ENCODE data around the gene TRAPPC10.
"Not testable (repeated sequence)": the region's sequence is repeated elsewhere in the genome, so short reads cannot be mapped to it uniquely, and the experiment has no call there.

The TRAPPC10 gene

DNA sequence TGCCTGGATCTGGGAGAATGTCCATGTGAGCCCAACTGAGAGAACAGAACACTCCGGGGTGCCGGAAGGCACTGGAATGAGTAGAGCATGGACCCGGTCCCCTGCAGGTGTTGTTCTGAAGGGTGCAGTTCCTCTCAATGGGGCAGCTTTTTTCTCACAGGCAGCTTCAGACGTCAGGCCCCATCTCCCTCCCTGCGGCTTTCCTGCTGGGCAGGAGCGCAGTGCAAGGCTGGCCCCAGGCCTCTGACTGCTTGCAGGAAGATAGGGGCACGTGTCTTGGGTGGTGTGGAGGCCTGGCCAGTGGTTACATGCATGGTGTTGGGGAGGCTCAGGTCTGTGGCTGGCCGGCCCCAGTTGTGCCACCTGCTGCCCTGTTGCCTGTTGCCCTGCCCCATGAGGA, 131.9 kb downstream of the TRAPPC10 start:
- WGBS (ENCODE audit: extremely low coverage, insufficient coverage, insufficient read length): no CpG with 5 or more reads among the region's 8 CpGs
- H4K91ac ChIP-seq (ENCODE audit: low read depth, low read length); H2BK12ac ChIP-seq (ENCODE audit: low read length); H4K12ac ChIP-seq (ENCODE audit: low read depth, low read length); H3K27me3 ChIP-seq (ENCODE audit: insufficient read depth, low read length); H3K79me2 ChIP-seq (ENCODE audit: control insufficient read depth, insufficient read depth, low read length, poor library complexity); H3K4me1 ChIP-seq (ENCODE audit: control insufficient read depth in 1 of 2, insufficient read depth in 2 of 2, low read length in 2 of 2); H2BK5ac ChIP-seq (ENCODE audit: low read depth, low read length, poor library complexity); H3K9me3 ChIP-seq (ENCODE audit: insufficient read depth, low read depth, low read length); H3K23ac ChIP-seq (ENCODE audit: low read length); H4K8ac ChIP-seq (ENCODE audit: low read depth, low read length); H2AK5ac ChIP-seq (ENCODE audit: low read length); H3K36me3 ChIP-seq (ENCODE audit: control insufficient read depth in 1 of 2, insufficient read depth in 2 of 2, low read length in 2 of 2); DNase-seq; H3K14ac ChIP-seq (ENCODE audit: low read length); H3K4me2 ChIP-seq (ENCODE audit: low read length); H3K4ac ChIP-seq (ENCODE audit: low read depth, low read length); H3K18ac ChIP-seq (ENCODE audit: low read length); H3K79me1 ChIP-seq (ENCODE audit: low read length); H3K4me3 ChIP-seq (ENCODE audit: low read depth, low read length); H2BK120ac ChIP-seq (ENCODE audit: insufficient read depth, low read length, poor library complexity); H3K9ac ChIP-seq (ENCODE audit: low read length); H3K27ac ChIP-seq (ENCODE audit: low read depth, low read length); H2AFZ ChIP-seq (ENCODE audit: insufficient read depth, low read length, poor library complexity): not testable (repeated sequence)

DNA sequence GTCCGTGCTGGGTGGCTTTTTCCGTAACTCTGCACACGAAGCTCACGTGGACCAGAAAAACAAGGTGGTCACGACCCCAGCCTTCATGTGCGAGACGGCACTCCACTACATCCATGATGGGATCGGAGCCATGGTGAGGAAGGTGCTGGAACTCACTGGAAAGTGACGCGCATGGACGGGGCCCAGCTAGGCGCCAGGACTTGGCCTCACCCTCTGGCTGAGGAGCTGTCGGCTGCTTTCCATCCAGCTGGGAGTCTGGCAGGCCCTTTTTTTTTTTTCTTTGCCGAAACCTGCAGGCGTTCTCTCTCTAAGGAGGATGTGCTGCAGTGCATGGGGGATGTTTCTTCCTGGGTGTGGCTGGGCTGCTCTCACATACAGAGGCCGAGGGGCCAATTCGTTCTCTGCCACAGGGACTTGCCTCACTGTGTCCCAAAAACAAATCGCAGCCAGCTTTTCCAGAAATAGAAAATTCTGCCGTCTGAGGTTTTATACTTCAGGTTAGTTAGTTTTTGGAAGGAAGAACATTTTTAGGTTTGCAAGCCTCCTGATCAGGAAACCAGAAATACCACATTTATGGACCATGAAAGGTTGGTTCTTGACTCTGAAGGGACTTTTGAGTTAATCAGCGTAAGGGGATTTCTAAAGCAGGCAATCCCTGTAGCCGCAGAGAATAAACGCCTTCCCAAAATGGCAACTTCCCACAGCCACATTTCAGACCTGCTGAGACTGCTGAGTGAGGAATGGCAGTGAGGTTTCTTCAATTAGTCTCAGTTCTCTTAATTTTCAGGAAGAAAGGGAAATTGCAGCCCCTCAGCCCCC, 132.9 kb downstream of the TRAPPC10 start:
- H3K27ac ChIP-seq (ENCODE audit: low read depth, low read length); H4K91ac ChIP-seq (ENCODE audit: low read depth, low read length); H3K4ac ChIP-seq (ENCODE audit: low read depth, low read length); H3K14ac ChIP-seq (ENCODE audit: low read length); H2BK120ac ChIP-seq (ENCODE audit: insufficient read depth, low read length, poor library complexity); H3K4me3 ChIP-seq (ENCODE audit: low read depth, low read length); H4K12ac ChIP-seq (ENCODE audit: low read depth, low read length); H3K79me2 ChIP-seq (ENCODE audit: control insufficient read depth, insufficient read depth, low read length, poor library complexity); H3K23ac ChIP-seq (ENCODE audit: low read length); H2AK5ac ChIP-seq (ENCODE audit: low read length); H3K36me3 ChIP-seq (ENCODE audit: control insufficient read depth in 1 of 2, insufficient read depth in 2 of 2, low read length in 2 of 2); H3K4me1 ChIP-seq (ENCODE audit: control insufficient read depth in 1 of 2, insufficient read depth in 2 of 2, low read length in 2 of 2); H2BK5ac ChIP-seq (ENCODE audit: low read depth, low read length, poor library complexity); H3K4me2 ChIP-seq (ENCODE audit: low read length); H3K9ac ChIP-seq (ENCODE audit: low read length); H2BK12ac ChIP-seq (ENCODE audit: low read length); H3K9me3 ChIP-seq (ENCODE audit: insufficient read depth, low read depth, low read length); H2AFZ ChIP-seq (ENCODE audit: insufficient read depth, low read length, poor library complexity); DNase-seq; H3K27me3 ChIP-seq (ENCODE audit: insufficient read depth, low read length); H3K79me1 ChIP-seq (ENCODE audit: low read length); H3K18ac ChIP-seq (ENCODE audit: low read length); H4K8ac ChIP-seq (ENCODE audit: low read depth, low read length): not testable (repeated sequence)
- no CpG with 5 or more reads among the region's 22 CpGs for WGBS (ENCODE audit: extremely low coverage, insufficient coverage, insufficient read length)

DNA sequence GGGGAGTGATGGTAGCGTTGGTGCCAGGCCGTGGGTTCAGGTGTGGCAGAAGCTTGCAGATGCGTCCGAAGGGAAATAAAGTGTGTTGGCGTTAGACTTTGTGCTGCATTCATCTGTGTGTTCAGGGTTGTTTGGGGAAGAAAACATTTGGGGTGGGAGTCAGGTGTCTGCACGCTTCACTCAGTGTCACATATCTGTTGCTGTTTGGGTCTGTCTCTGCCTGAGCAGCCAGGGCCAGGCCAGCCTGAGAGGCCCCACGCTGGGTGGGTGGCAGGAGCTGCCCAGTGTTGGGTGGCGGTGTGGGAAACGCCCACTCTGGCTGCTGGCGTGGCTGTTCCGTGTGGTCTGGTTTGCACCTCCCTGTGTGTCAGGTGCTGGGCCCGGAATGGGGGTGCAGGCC, 133.5 kb downstream of the TRAPPC10 start:
- not testable (repeated sequence) for H2AFZ ChIP-seq (ENCODE audit: insufficient read depth, low read length, poor library complexity); H3K18ac ChIP-seq (ENCODE audit: low read length); H3K27me3 ChIP-seq (ENCODE audit: insufficient read depth, low read length); H4K12ac ChIP-seq (ENCODE audit: low read depth, low read length); H3K4me1 ChIP-seq (ENCODE audit: control insufficient read depth in 1 of 2, insufficient read depth in 2 of 2, low read length in 2 of 2); H3K79me2 ChIP-seq (ENCODE audit: control insufficient read depth, insufficient read depth, low read length, poor library complexity); H3K23ac ChIP-seq (ENCODE audit: low read length); H3K27ac ChIP-seq (ENCODE audit: low read depth, low read length); H3K79me1 ChIP-seq (ENCODE audit: low read length); DNase-seq; H3K9me3 ChIP-seq (ENCODE audit: insufficient read depth, low read depth, low read length); H2BK120ac ChIP-seq (ENCODE audit: insufficient read depth, low read length, poor library complexity); H3K4ac ChIP-seq (ENCODE audit: low read depth, low read length); H3K36me3 ChIP-seq (ENCODE audit: control insufficient read depth in 1 of 2, insufficient read depth in 2 of 2, low read length in 2 of 2); H2BK12ac ChIP-seq (ENCODE audit: low read length); H4K91ac ChIP-seq (ENCODE audit: low read depth, low read length); H2AK5ac ChIP-seq (ENCODE audit: low read length); H3K4me3 ChIP-seq (ENCODE audit: low read depth, low read length); H3K4me2 ChIP-seq (ENCODE audit: low read length); H4K8ac ChIP-seq (ENCODE audit: low read depth, low read length); H2BK5ac ChIP-seq (ENCODE audit: low read depth, low read length, poor library complexity); H3K14ac ChIP-seq (ENCODE audit: low read length); H3K9ac ChIP-seq (ENCODE audit: low read length)
- no CpG with 5 or more reads among the region's 12 CpGs for WGBS (ENCODE audit: extremely low coverage, insufficient coverage, insufficient read length)

DNA sequence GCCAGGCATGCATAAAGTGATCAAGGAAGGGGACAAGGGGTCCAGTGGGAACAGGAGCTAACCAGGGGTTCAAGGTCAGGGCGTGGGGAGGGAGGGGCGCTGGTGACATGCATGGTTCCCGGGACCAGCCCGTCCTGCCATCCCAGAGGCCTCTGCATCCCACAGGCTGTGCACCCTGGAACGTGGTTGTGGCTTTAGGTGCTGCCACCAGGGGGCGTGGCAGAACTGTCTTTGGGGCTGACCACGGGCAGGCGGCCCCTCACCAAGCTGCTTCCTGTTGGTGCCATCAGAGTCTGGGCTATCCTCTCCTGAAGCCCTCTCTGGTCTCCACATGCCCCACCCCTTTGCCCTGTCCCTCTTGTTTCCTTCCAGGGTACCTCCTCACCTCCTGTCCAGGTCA, 135.0 kb downstream of the TRAPPC10 start:
- no CpG with 5 or more reads among the region's 8 CpGs for WGBS (ENCODE audit: extremely low coverage, insufficient coverage, insufficient read length)
- not testable (repeated sequence) for H4K12ac ChIP-seq (ENCODE audit: low read depth, low read length); H3K23ac ChIP-seq (ENCODE audit: low read length); H3K4ac ChIP-seq (ENCODE audit: low read depth, low read length); H3K79me1 ChIP-seq (ENCODE audit: low read length); H4K91ac ChIP-seq (ENCODE audit: low read depth, low read length); H3K9me3 ChIP-seq (ENCODE audit: insufficient read depth, low read depth, low read length); H3K18ac ChIP-seq (ENCODE audit: low read length); DNase-seq; H2BK12ac ChIP-seq (ENCODE audit: low read length); H2AK5ac ChIP-seq (ENCODE audit: low read length); H2BK120ac ChIP-seq (ENCODE audit: insufficient read depth, low read length, poor library complexity); H3K14ac ChIP-seq (ENCODE audit: low read length); H3K4me2 ChIP-seq (ENCODE audit: low read length); H4K8ac ChIP-seq (ENCODE audit: low read depth, low read length); H3K79me2 ChIP-seq (ENCODE audit: control insufficient read depth, insufficient read depth, low read length, poor library complexity); H3K36me3 ChIP-seq (ENCODE audit: control insufficient read depth in 1 of 2, insufficient read depth in 2 of 2, low read length in 2 of 2); H3K27me3 ChIP-seq (ENCODE audit: insufficient read depth, low read length); H2BK5ac ChIP-seq (ENCODE audit: low read depth, low read length, poor library complexity); H3K9ac ChIP-seq (ENCODE audit: low read length); H2AFZ ChIP-seq (ENCODE audit: insufficient read depth, low read length, poor library complexity); H3K27ac ChIP-seq (ENCODE audit: low read depth, low read length); H3K4me3 ChIP-seq (ENCODE audit: low read depth, low read length); H3K4me1 ChIP-seq (ENCODE audit: control insufficient read depth in 1 of 2, insufficient read depth in 2 of 2, low read length in 2 of 2)

All from trophoblast cell (in vitro differentiated cells and primary cell).